Duodenal mucosa (tissue), 2 donors: ENCODE measurements around the gene SREK1.
A peak's percentile ranks its signal among the peaks of the same experiment; 100 is the strongest.
"Not testable (repeated sequence)": the region's sequence is repeated elsewhere in the genome, so short reads cannot be mapped to it uniquely, and the experiment has no call there.

ENCODE experiments used
- H3K27ac ChIP-seq: one replicate; pipeline ENCODE4 v1.7.0; 2013; ENCODE audit warnings: low read depth, low read length
- H3K27me3 ChIP-seq, 2 donors: one replicate each; pipeline ENCODE4 v1.7.0; 2013; ENCODE audit warnings: low read length in 2 of 2, control low read depth in 1 of 2; ENCODE audit not compliant: insufficient read depth in 2 of 2, control insufficient read depth in 1 of 2
- H3K36me3 ChIP-seq, 2 donors: one replicate each; pipeline ENCODE4 v1.7.0; 2013; ENCODE audit warnings: low read length in 2 of 2, control low read depth in 1 of 2; ENCODE audit not compliant: insufficient read depth in 2 of 2, control insufficient read depth in 1 of 2
- H3K4me1 ChIP-seq, 2 donors: one replicate each; pipeline ENCODE4 v1.7.0; 2013; ENCODE audit warnings: low read length in 2 of 2, control low read depth in 1 of 2; ENCODE audit not compliant: insufficient read depth in 2 of 2, control insufficient read depth in 1 of 2
- H3K4me3 ChIP-seq, 2 donors: one replicate each; pipeline ENCODE4 v1.7.0; 2013; ENCODE audit warnings: low read length in 2 of 2, low read depth in 1 of 2
- H3K9ac ChIP-seq, 2 donors: one replicate each; pipeline ENCODE4 v1.7.0; 2013; ENCODE audit warnings: low read length in 2 of 2, low read depth in 1 of 2
- H3K9me3 ChIP-seq, 2 donors: one replicate each; pipeline ENCODE4 v1.7.0; 2013; ENCODE audit warnings: low read length in 2 of 2, control low read depth in 1 of 2; ENCODE audit not compliant: control insufficient read depth in 1 of 2

Gene SREK1

DNA sequence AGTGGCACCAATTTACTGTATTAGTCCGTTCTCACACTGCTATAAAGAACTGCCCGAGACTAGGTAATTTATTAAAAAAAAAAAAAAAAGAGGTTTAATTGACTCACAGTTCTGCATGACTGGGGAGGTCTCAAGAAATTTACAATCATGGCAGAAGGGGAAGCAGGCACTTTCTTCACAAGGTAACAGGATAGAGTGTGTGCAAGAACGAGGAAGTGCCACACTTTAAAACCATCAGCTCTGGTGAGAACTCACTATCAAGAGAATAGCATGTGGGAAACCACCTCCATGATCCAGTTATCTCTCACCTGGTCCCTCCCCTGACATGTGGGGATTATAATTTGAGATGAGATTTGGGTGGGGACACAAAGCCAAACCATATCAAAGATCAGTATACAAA is 7.2 kb upstream of the SREK1 start:
- not testable (repeated sequence) for H3K36me3 ChIP-seq, H3K4me3 ChIP-seq, H3K4me1 ChIP-seq, H3K27ac ChIP-seq, H3K9ac ChIP-seq, H3K9me3 ChIP-seq, H3K27me3 ChIP-seq

DNA sequence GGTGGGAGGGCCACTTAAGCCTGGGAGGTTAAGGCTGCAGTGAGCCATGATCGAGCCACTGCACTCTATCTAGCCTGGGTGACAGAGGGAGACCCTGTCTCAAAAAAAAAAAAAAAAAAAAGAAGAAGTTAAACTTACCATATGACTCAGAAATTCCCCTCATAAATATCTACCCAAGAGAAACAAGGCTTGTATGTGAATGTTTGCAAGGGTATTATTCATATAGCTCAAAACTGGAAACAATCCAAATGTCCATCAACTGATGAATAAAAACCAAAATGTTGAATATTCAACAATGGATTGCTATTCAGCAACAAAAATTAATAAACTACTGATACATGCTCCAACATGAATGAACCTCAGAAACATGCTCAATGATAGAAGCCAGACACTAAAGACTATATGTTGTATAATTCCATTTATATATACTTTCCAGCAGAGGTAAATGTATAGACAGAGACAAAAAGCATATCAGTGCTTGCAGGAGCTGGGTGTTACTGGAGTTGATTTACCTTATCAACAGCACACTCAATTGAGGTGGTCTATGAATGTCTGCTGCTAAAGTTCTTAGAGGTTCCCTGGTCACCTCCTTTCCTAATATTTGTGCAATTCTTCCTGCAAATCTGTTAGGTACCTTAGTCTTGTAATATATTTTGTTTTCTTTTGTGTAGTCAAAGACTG is 5.3 kb upstream of the SREK1 start:
- Histone ChIP-seq H3K27ac (no peak overlapping the region), H3K27me3 (no peaks in the 10 kb centered on the region), H3K9ac (no peak overlapping the region), H3K9me3 (no peaks in the 10 kb centered on the region), H3K4me3 (no peak overlapping the region), H3K36me3 (no peaks in the 10 kb centered on the region), H3K4me1 (peaks cover 6% of the 10 kb centered on the region in 2 donors)

GRCh38 chr5:66139318-66139712 is 4.8 kb upstream of the SREK1 start:
- Histone ChIP-seq H3K4me1 (peaks cover 6% of the 10 kb centered on the region in 2 donors), H3K4me3 (no peak overlapping the region), H3K27ac (no peak overlapping the region), H3K27me3 (no peaks in the 10 kb centered on the region), H3K36me3 (no peaks in the 10 kb centered on the region), H3K9me3 (no peaks in the 10 kb centered on the region), H3K9ac (no peak overlapping the region)

DNA sequence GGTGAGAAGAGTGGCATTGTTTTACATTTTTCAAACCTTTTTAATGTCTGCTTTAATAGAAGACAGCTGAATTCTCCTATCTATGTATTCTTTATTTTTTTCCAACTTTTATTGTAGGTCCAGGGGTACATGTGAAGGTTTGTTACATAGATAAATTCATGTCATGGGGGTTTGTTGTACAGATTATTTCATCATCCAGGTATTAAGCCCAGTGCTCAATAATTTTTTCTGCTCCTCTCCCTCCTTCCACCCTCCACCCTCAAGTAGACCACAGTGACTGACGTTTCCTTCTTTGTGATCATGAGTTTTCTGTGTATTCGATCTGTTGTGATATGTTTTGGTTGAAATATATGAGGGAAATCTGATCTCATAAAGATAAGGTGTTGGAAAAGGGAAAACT is 1.7 kb upstream of the SREK1 start:
- Histone ChIP-seq H3K4me3 (no peak overlapping the region), H3K27me3 (no peaks in the 10 kb centered on the region), H3K36me3 (no peaks in the 10 kb centered on the region), H3K27ac (no peak overlapping the region), H3K9ac (no peak overlapping the region), H3K9me3 (no peaks in the 10 kb centered on the region), H3K4me1 (peaks cover 19 to 21% of the 10 kb centered on the region in 2 donors)

DNA sequence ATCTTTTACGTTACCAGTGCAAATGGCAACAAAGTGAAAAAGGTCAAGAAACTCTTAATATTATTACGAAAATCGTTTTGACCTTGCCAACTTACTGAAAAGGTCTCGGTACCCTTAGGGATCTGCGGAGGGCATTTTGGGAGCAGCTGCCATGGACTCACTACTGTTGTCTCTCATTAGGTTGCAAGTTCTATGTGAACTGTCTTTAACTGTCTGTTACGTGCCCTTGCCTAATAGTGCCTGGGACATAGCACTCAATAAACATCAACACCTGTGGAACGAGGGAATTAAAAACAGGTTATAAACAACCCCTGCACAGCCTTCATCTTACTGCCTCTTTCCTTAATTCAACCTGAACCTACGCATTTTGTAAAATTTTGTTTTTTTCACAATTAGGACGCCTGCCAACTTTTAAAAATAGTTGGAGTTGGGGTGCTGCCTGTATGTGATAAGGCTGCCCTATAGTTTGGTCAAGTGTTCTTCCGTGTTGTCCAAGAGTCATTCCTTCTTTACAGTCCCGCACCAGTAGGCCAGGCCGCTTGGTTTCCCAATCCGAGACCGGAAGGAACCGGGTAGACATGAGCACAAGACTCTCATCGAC is 527 bp upstream of the SREK1 start:
- Histone ChIP-seq H3K36me3 (no peaks in the 10 kb centered on the region), H3K27me3 (no peaks in the 10 kb centered on the region), H3K4me3 (peak overlapping the region; percentile 84 to 94), H3K9me3 (no peaks in the 10 kb centered on the region), H3K9ac (peak overlapping the region; percentile 89 to 94), H3K27ac (peak overlapping the region; percentile 99), H3K4me1 (peaks cover 19 to 25% of the 10 kb centered on the region in 2 donors)

GRCh38 chr5:66144834-66145390 is 812 bp downstream of the SREK1 start:
- Histone ChIP-seq H3K9ac (peak overlapping the region; percentile 89 to 94), H3K36me3 (no peaks in the 10 kb centered on the region), H3K27me3 (no peaks in the 10 kb centered on the region), H3K4me3 (peak overlapping the region; percentile 84 to 94), H3K27ac (peak overlapping the region; percentile 99), H3K4me1 (peaks cover 19 to 25% of the 10 kb centered on the region in 2 donors), H3K9me3 (no peaks in the 10 kb centered on the region)

- H3K9ac ChIP-seq = peak overlapping the region; percentile 89 to 94
These were observed 1.6 kb downstream of the SREK1 start for GRCh38 chr5:66145737-66146136.

DNA sequence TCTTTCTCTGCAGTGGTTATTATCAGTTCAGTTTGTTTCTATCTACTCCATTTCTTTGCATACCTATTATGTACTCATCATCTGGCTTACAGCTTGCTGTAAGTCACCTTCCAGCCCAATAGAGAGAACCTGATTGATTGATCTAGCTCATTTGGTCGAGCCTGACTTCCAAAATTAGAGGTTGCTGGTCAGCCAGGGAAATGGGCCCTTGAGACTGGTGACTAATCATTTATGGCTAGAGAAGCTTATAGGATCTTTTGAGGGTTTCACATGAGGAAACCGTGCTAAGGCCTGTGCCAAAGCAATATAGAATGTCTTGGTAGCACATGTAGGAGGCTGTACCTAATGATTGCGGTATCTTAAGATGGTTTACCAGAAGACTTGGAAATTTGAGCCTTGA is 5.8 kb downstream of the SREK1 start:
- H3K4me3 ChIP-seq = no peak overlapping the region
- no peak overlapping the region for H3K9ac ChIP-seq
- H3K36me3 ChIP-seq = no peaks in the 10 kb centered on the region
- H3K27me3 ChIP-seq = no peaks in the 10 kb centered on the region
- peaks cover 14 to 19% of the 10 kb centered on the region in 2 donors for H3K4me1 ChIP-seq
- H3K27ac ChIP-seq = no peak overlapping the region
- no peaks in the 10 kb centered on the region for H3K9me3 ChIP-seq

More at GRCh38 chr5:66145737-66146136, 1.6 kb downstream of the SREK1 start:
- Histone ChIP-seq H3K36me3 (no peaks in the 10 kb centered on the region), H3K9me3 (no peaks in the 10 kb centered on the region), H3K27me3 (no peaks in the 10 kb centered on the region), H3K4me1 (peaks cover 19 to 25% of the 10 kb centered on the region in 2 donors), H3K27ac (no peak overlapping the region), H3K4me3 (peak overlapping the region; percentile 84 to 94)

GRCh38 chr5:66151030-66151429 is 6.9 kb downstream of the SREK1 start:
- no peaks in the 10 kb centered on the region for H3K27me3 ChIP-seq
- no peak overlapping the region for H3K4me3 ChIP-seq
- H3K9me3 ChIP-seq = no peaks in the 10 kb centered on the region
- H3K9ac ChIP-seq = no peak overlapping the region
- H3K27ac ChIP-seq = no peak overlapping the region
- H3K36me3 ChIP-seq = no peaks in the 10 kb centered on the region
- peaks cover 6 to 17% of the 10 kb centered on the region in 2 donors for H3K4me1 ChIP-seq

DNA sequence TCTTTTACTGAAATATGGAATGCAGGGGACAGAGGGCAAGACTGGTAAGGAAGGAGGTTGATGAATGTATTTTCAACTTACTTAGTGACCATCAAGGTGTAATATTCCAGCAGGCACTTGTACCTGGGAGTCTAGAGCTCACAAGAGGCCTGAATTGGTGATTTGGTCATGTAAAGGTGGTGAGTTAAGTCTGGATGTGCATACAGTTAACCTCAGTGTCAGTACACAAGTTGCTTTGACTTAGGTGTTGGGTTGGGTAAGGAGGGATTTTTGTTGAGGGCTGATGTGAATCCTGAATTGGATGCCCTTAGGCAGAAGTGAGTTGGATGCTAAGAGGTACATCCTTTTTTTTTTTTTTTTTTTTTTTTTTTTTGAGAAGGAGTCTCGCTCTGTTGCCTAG is 7.4 kb downstream of the SREK1 start:
- Histone ChIP-seq H3K9me3 (no peaks in the 10 kb centered on the region), H3K9ac (no peak overlapping the region), H3K27me3 (no peaks in the 10 kb centered on the region), H3K27ac (no peak overlapping the region), H3K36me3 (peaks cover 0 to 3% of the 10 kb centered on the region in 2 donors), H3K4me3 (no peak overlapping the region), H3K4me1 (peaks cover 1 to 12% of the 10 kb centered on the region in 2 donors)
